HG03469 (cell line): ENCODE measurements around the gene OLFM1.
"Not testable (repeated sequence)": the region's sequence is repeated elsewhere in the genome, so short reads cannot be mapped to it uniquely, and the experiment has no call there.

Source experiments
- ATAC-seq: cut with Tn5 transposase; IDR thresholded peaks from one replicate; pipeline ENCODE4 v1.9.1; 2021; ENCODE audit warnings: mild to moderate bottlenecking, moderate library complexity, moderate number of reproducible peaks; ENCODE audit not compliant: unreplicated experiment

OLFM1 gene

DNA sequence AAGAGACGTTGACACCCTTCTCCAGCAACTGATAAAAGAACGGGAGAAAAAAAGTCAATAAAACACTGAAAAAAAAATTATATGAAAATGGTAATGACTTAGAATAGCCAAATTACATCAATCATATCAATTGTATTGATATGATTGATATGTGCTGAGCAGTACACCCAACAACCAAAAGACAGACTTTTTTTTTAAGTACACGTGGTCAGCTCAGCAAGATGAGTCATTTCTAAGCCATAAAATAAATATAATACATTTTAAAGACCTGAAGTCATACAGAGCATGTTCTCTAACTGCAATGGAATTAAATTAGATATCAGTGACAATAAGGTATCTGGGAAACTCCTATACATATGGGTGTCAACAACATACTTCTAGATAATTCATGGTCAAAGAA is 30.9 kb upstream of the OLFM1 start:
- ATAC-seq: no peak

DNA sequence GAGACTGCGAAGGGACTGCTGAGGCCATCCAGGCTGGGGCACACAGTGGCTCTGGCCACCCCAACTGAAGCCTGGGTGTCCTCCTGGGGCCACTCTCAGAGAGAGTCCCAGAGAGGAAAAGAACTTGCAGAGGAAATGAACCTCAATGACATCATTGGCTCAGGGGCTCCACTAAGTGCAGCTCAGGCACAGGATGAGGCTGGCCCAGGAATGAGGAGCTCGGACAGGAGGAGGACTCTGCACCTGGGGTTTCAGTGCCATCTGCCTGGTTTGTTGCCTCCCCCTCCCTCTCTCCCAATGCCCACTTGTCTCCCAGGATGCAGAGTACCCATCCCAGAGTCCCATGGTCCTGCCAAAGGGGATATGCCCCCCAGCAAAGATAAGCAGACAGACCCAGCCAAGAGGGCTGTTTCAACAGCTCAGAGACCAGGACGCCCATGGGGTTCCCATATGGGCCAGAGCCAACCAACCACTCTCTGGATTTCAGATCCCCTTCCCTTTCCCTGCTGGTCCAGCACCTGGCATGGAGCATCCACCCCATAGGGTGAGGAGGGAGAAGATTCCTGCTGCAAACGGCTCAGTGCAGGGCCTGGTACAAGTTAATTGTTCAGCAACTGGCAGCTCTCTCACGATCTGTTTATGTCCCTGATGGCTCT is 26.9 kb upstream of the OLFM1 start:
- ATAC-seq: no peak

DNA sequence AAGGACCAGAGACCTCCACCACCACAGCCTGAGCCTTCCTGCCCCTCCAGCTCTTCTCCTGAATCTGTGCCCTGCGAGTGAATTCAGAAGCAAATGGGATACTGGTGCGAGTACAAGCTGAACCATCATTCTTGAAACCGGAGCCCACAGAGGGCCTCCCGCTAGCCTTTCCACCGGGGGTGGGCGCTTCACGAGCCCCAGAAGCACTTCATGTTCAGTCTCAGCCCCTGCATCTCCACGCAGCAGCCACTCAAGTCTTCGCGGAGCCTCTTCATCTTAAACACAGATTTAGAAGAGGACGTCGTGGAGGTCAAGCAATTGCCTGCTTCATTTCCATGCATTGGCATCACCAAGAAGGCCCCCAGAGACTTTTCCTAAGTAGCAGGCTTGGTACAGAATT is 26.0 kb upstream of the OLFM1 start:
- no peak for ATAC-seq

DNA sequence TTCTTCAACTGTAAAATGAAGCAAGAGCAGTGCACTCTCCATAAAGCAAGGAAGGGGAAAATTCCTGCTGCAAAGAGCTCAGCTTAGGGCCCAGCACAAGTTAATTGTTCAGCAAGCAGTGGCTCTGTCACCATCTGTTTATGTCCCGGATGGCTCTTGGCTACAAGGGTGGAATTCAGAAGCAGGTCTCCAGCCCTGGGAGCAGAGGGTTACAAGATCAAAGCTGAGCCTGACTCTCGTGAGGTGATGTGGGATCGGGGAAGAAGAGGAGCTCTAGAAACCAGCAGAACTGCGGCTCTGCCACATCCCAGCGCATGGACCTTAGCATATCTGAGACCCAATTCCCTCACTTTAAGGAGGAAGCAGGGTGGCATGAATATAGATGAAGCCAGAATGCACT is 25.2 kb upstream of the OLFM1 start:
- no peak for ATAC-seq

DNA sequence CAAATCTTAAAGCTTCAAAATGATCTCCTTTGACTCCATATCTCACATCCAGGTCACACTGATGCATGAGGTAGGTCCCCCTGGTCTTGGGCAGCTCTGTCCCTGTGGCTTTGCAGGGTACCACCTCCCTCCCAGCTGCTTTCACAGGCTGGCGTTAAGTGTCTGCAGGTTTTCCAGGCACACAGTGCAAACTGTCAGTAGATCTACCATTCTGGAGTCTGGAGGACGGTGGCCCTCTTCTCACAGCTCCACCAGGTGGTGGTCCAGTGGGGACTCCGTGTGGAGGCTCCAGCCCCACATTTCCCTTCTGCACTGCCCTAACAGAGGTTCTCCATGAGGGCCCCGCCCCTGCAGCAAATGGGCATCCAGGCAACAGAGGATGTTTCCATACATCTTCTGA is 24.0 kb upstream of the OLFM1 start:
- ATAC-seq: not testable (repeated sequence)

- not testable (repeated sequence) for ATAC-seq
These were observed 23.6 kb upstream of the OLFM1 start for GRCh38 chr9:135063888-135064287.

- ATAC-seq: no peak
These were observed 22.3 kb upstream of the OLFM1 start for GRCh38 chr9:135065151-135065550.

DNA sequence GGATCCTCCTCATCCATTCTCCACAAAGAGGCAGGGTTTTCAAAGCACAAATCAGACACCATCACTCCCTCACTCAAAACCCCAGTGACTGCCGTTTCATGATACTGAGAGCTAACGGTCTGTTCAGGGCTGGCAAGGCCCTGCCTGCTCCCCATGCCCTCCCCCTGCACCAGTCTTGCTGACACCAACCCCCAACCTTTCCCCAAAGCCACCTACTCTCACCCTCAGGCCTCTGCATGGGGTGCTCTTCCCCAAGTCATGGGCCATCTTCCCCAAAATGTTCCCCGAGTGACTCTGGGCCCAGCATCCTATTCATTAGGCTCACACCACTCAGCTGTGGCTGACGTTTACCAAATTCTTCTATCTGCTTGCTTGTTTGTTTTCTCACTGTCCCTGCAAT is 21.7 kb upstream of the OLFM1 start:
- no peak for ATAC-seq

GRCh38 chr9:135066291-135066690 is 21.2 kb upstream of the OLFM1 start:
- no peak for ATAC-seq

- no peak for ATAC-seq
These were observed 20.3 kb upstream of the OLFM1 start for GRCh38 chr9:135067096-135067710.

- ATAC-seq: no peak
These were observed 18.6 kb upstream of the OLFM1 start for GRCh38 chr9:135068776-135069415.

GRCh38 chr9:135069558-135070197 is 17.8 kb upstream of the OLFM1 start:
- no peak for ATAC-seq

DNA sequence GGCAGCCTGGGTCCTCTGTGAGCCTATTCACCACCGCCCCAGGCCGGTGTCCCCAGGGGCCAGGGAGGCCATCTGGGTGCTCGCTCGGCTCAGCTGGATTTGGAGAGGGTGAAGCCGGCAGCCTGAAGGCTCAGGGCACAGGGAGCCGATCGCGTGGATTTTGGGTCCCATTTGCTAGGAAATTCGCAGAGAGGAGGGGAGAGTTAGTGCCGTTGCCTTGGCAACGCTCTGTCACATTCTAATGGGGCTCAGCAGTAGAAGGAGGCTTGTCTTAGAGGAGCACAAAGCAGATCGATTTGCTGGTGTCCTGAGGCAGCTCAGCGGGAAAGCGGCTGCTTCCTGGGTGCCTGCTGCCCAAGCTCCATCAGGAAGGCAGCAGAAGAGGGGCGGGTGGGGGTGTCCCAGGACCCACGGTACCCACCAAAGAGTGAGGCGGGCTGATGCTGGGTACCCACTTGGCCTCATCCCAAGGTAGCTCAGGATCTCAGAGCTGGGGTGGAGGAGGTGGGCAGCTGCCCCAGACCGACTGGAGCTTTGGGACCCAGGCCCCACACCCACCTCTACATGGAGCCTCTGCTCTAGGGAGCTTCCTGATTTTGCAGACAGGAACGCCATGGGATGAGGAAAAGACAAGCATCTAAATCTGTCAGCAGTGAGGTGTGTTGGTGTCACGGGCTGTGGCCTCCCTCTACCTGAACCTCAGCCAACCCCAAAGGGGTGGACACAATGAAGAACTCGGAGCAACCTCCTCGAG is 17.1 kb upstream of the OLFM1 start:
- no peak for ATAC-seq

DNA sequence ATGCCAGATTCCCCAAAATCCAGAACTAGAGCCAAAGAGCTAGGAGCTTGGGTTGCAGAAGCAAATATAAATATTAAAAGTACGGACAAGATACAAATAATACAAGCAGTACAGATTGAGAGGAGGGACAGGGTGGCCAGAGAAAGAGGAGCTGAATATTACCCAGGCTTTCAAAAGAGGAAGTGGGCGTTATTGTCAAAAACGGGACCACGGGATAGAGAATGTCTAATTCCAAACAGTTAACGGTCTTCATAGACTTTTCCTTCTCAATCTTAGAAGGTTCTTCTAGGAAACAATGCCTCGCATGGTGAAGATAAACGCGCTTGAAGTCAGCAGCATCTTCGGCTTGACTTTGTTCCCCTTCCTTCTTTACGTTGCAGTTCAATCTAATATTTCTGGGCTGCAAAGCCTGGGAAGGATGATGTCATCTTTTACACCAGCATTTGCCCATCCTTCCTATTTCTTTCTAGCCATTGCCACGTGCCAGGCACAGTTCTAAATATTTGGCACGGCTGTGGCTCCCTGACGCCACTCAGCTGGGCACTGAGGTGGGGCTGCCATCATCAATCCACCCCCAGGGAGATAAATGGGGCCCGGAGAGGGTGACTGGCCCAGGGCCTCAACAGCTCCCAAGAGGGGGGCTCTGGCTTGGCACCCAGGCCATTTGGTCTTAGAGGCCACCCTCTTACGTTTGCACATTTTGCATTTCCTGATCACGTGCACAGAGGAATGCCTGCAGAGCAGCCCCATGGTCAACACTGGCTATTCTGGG is 16.3 kb upstream of the OLFM1 start:
- no peak for ATAC-seq

- ATAC-seq: no peak
These were observed 14.3 kb upstream of the OLFM1 start for GRCh38 chr9:135073081-135073740.

DNA sequence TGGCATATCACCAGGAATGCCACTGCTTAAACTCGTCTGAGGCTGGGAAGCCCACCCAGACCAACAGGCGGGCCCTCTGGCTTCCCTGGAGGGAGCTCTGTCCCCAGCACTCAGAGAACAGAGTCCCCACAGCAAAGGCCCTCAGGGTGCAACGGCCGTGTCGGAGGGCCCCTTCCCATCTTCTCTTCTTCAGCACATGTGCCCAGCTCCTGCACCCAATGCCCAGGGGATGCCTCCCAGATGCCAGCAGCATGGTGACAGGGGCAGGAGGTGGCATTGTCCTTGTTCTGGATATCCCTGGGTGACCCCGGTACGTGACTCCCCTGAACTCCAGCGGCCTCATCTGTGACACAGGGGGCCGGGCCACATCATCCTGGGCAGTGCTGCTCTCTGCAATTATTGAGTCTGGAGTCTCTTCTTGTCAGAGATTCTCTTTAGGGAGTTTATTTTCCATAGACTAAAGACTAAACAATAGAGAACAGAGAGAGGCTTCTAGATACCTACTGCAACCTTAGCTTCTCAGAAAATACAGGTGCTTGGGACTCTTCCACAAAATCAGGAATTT is 13.6 kb upstream of the OLFM1 start:
- ATAC-seq: no peak

- ATAC-seq: no peak
These were observed 12.9 kb upstream of the OLFM1 start for GRCh38 chr9:135074354-135075233.
